GM21786 (cell line): Measurements from ENCODE around the gene EVA1A.
A peak's percentile ranks its signal among the peaks of the same experiment; 100 is the strongest.

Experiments used
- ATAC-seq: cut with Tn5 transposase; IDR thresholded peaks from one replicate; pipeline ENCODE4 v1.9.1; 2021; ENCODE audit not compliant: unreplicated experiment

The EVA1A gene

GRCh38 chr2:75543446-75543845 is 17.3 kb downstream of the EVA1A start:
- ATAC-seq, result no peak

GRCh38 chr2:75541430-75541829 is 19.3 kb downstream of the EVA1A start:
- no peak for ATAC-seq

- ATAC-seq, result no peak
Measured at GRCh38 chr2:75540994-75541393, 19.7 kb downstream of the EVA1A start.

GRCh38 chr2:75539955-75540716 is 20.6 kb downstream of the EVA1A start:
- no peak for ATAC-seq

GRCh38 chr2:75538521-75539490 is 21.9 kb downstream of the EVA1A start:
- no peak for ATAC-seq

- ATAC-seq, result no peak
Measured at GRCh38 chr2:75537658-75538057, 23.1 kb downstream of the EVA1A start.

GRCh38 chr2:75533135-75533534 is 27.6 kb downstream of the EVA1A start:
- ATAC-seq, result no peak

- no peak for ATAC-seq
Measured at GRCh38 chr2:75532488-75532887, 28.3 kb downstream of the EVA1A start.

GRCh38 chr2:75528221-75528977 is 32.3 kb downstream of the EVA1A start:
- no peak for ATAC-seq

- ATAC-seq, result no peak
Measured at GRCh38 chr2:75527676-75528075, 33.1 kb downstream of the EVA1A start.

GRCh38 chr2:75526842-75527241 is 33.9 kb downstream of the EVA1A start:
- ATAC-seq, result no peak

GRCh38 chr2:75525434-75526310 is 35.1 kb downstream of the EVA1A start:
- ATAC-seq, result no peak

GRCh38 chr2:75524276-75524911 is 36.3 kb downstream of the EVA1A start:
- no peak for ATAC-seq

- ATAC-seq, result peak; percentile 77
Measured at GRCh38 chr2:75523313-75524275, 37.1 kb downstream of the EVA1A start.

GRCh38 chr2:75522543-75523312 is 38.0 kb downstream of the EVA1A start:
- no peak for ATAC-seq

- ATAC-seq, result no peak
Measured at GRCh38 chr2:75521225-75521872, 39.4 kb downstream of the EVA1A start.

GRCh38 chr2:75519843-75520242 is 40.9 kb downstream of the EVA1A start:
- ATAC-seq, result no peak
